GM12878 (cell line): Measurements from ENCODE around the gene TMUB2. TPM values are rescaled to one million over a fixed set of nuclear protein-coding genes. Genes with fewer than 3 reads are reported as not detected.

Experiments
- ATAC-seq: fragments of 200-7000 bp; cut with Tn5 transposase; 3 replicates; pipeline ENCODE4 v1.9.1; 2020; ENCODE audit warnings: mild to moderate bottlenecking, moderate library complexity
- BruUV-seq: library from RNA; stranded (reverse); fragments of 400-500 nt; replicated peaks from 2 replicates; lab custom pipeline; 2021; lab: Mats Ljungman, UMichigan
- CTCF ChIA-PET: fragments of 300-600 bp; sonication (Branson Sonifier 250); formaldehyde crosslinking; extraction: SDS; loops from one replicate; lab custom pipeline; 2021; ENCODE audit warnings: inconsistent platforms; lab: Yijun Ruan, JAX
- POLR2A ChIA-PET: fragments of 350-600 bp; formaldehyde crosslinking; extraction: SDS; loops from one replicate; lab custom pipeline; 2021; ENCODE audit warnings: inconsistent platforms; lab: Charles Lee
- RAD21 ChIA-PET: fragments of 300-600 bp; sonication (Branson Sonifier 250); formaldehyde crosslinking; loops from one replicate; lab custom pipeline; 2023; ENCODE audit warnings: antibody characterized with exemption; ENCODE audit not compliant: unreplicated experiment; lab: Charles Lee
- SMC1A ChIA-PET: fragments of 300-600 bp; sonication (Branson Sonifier 250); formaldehyde crosslinking; loops from one replicate; lab custom pipeline; 2023; ENCODE audit not compliant: unreplicated experiment, uncharacterized antibody; lab: Charles Lee
- DNase-seq: peaks from one replicate; pipeline ENCODE4 v3.0.0-alpha.2; 2011; ENCODE audit warnings: low read depth, low spot score
- FAIRE-seq: peaks from 3 replicates; lab custom pipeline; 2011; peaks lifted over from hg19 to GRCh38; lab: Jason Lieb, UNC
- H2AFZ ChIP-seq: 2 replicates; pipeline ENCODE4 v1.6.0; 2011; ENCODE audit warnings: low read depth, low read length, control low read depth; ENCODE audit not compliant: control insufficient read depth
- H3K27ac ChIP-seq: 2 replicates; pipeline ENCODE4 v1.5.1; 2011; ENCODE audit warnings: control low read depth; ENCODE audit not compliant: control insufficient read depth, insufficient read depth
- H3K27me3 ChIP-seq, 2 experiments: replicated peaks in 1 of 2; 2 replicates each; pipeline versions ENCODE4 v1.6.0 to v1.6.1; 2011; ENCODE audit warnings: low read length in 1 of 2; ENCODE audit not compliant: control insufficient read depth in 2 of 2, insufficient read depth in 2 of 2
- H3K36me3 ChIP-seq, 2 experiments: 2 replicates each; pipeline ENCODE4 v1.5.1; 2011; ENCODE audit warnings: low read length in 1 of 2; ENCODE audit not compliant: control insufficient read depth in 2 of 2, insufficient read depth in 2 of 2
- H3K4me1 ChIP-seq: 2 replicates; pipeline ENCODE4 v1.6.1; 2011; ENCODE audit warnings: mild to moderate bottlenecking, low read length, moderate library complexity, mixed read lengths; ENCODE audit not compliant: control insufficient read depth, insufficient read depth
- H3K4me2 ChIP-seq: 2 replicates; pipeline ENCODE4 v1.6.0; 2011; ENCODE audit warnings: control low read depth; ENCODE audit not compliant: control insufficient read depth, insufficient read depth
- H3K4me3 ChIP-seq: fragments of 200-600 bp; sonication (generic); 2 replicates; pipeline ENCODE4 v1.5.1; 2016
- H3K79me2 ChIP-seq: 2 replicates; pipeline ENCODE4 v1.6.0; 2011; ENCODE audit warnings: low read length; ENCODE audit not compliant: control insufficient read depth, insufficient read depth
- H3K9ac ChIP-seq: 2 replicates; pipeline ENCODE4 v1.8.0; 2011; ENCODE audit warnings: low read length, control low read depth, mixed read lengths; ENCODE audit not compliant: control insufficient read depth, insufficient read depth
- H3K9me3 ChIP-seq: replicated peaks from 3 replicates; pipeline ENCODE4 v1.5.1; 2011; ENCODE audit warnings: mild to moderate bottlenecking, low read length; ENCODE audit not compliant: control insufficient read depth, insufficient read depth
- H4K20me1 ChIP-seq: 2 replicates; pipeline ENCODE4 v1.6.0; 2011; ENCODE audit not compliant: control insufficient read depth, insufficient read depth
- BHLHE40 ChIP-seq, 2 experiments: fragments of 450-650 bp in 1 of 2; IDR thresholded peaks; 2 replicates each; pipeline ENCODE4 v1.6.1; 2011 to 2017; ENCODE audit warnings: low read depth in 2 of 2, borderline replicate concordance in 1 of 2, improper control_type of control experiment in 1 of 2, low read length in 1 of 2, mild to moderate bottlenecking in 1 of 2
- CTCF ChIP-seq, 3 experiments: IDR thresholded peaks in 2 of 3; conservative IDR thresholded peaks in 1 of 3; 2 replicates each; pipeline ENCODE4 v1.5.1; 2011; ENCODE audit warnings: low read depth in 3 of 3, low read length in 3 of 3, mild to moderate bottlenecking in 3 of 3, control low read depth in 2 of 3, moderate library complexity in 2 of 3, inconsistent platforms in 1 of 3, mixed read lengths in 1 of 3; ENCODE audit not compliant: control insufficient read depth in 2 of 3, insufficient read depth in 1 of 3; ENCODE audit errors: extremely low read depth in 1 of 3
- E2F4 ChIP-seq: IDR thresholded peaks from 2 replicates; pipeline ENCODE4 v1.6.1; 2012; ENCODE audit warnings: low read depth, low read length, improper control_type of control experiment
- LARP7 ChIP-seq: fragments of 450-650 bp; IDR thresholded peaks from 2 replicates; pipeline ENCODE4 v1.6.1; 2017; ENCODE audit warnings: mild to moderate bottlenecking
- POU2F2 ChIP-seq: IDR thresholded peaks from 3 replicates; pipeline ENCODE4 v1.6.1; 2011; ENCODE audit warnings: low read depth, mild to moderate bottlenecking, low read length, borderline replicate concordance
- SREBF1 ChIP-seq: IDR thresholded peaks from 2 replicates; pipeline ENCODE4 v1.6.1; 2012; ENCODE audit warnings: mild to moderate bottlenecking, low read length
- TAF1 ChIP-seq: IDR thresholded peaks from 2 replicates; pipeline ENCODE4 v1.6.1; 2011; ENCODE audit warnings: mild to moderate bottlenecking, low read depth, low read length, borderline replicate concordance
- TBL1XR1 ChIP-seq: IDR thresholded peaks from 2 replicates; pipeline ENCODE4 v1.6.1; 2012; ENCODE audit warnings: low read depth, low read length, improper control_type of control experiment
- WGBS: methylation state at CpG from one replicate; pipeline ENCODE4 v1.1.6; 2016; ENCODE audit warnings: low lambda C conversion rate; ENCODE audit not compliant: insufficient replicate concordance, insufficient coverage; ENCODE audit errors: missing lambda C conversion rate; 5-methylcytosine and 5-hydroxymethylcytosine counted together
- in situ Hi-C: fragments of 300-500 bp; cut with MboI; formaldehyde crosslinking; loops from 9 replicates; pipeline ENCODE4 v1.14.3; 2018; ENCODE audit warnings: mixed read lengths
- intact Hi-C: fragments of 100-400 bp; cut with micrococcal nuclease; formaldehyde crosslinking; loops from one replicate; pipeline ENCODE4 v1.14.2; 2022; ENCODE audit not compliant: unreplicated experiment
- polyA plus RNA-seq, 11 experiments: library from polyadenylated mRNA; depleted of rRNA in 4 of 11; unstranded in 6 of 11; stranded (reverse) in 5 of 11; fragments of >200 nt; fragmentation: Nextera tagmentation in 4 of 11; fragmentation: Illumina TruSeq in 1 of 11; extraction: Ambion mirVana in 4 of 11; extraction: Trizol in 1 of 11; gene quantifications; 1 replicate in 1 of 11; 2 replicates in 10 of 11; pipeline versions ENCODE4 v1.2.1 to v1.2.3, GENCODE V29; 2011 to 2016; ENCODE audit warnings: inconsistent platforms in 2 of 11, missing spikeins in 2 of 11, low read depth in 1 of 11
- total RNA-seq, 4 experiments: library from RNA; depleted of rRNA in 3 of 4; stranded (reverse); fragments of >200 nt in 3 of 4; fragmentation: Illumina TruSeq in 1 of 4; extraction: Trizol in 1 of 4; gene quantifications; 2 replicates each; pipeline versions ENCODE4 v1.2.1 to v1.2.3, GENCODE V29; 2013 to 2021
- TF ChIP-seq, protein P1 (sequence below): fragments of 150-350 bp; IDR thresholded peaks from 2 replicates; pipeline ENCODE4 v1.6.1; 2014; ENCODE audit warnings: mild to moderate bottlenecking, low read depth, low read length
- TF ChIP-seq, protein P2 (sequence below): fragments of 450-650 bp; IDR thresholded peaks from 2 replicates; pipeline ENCODE4 v1.6.1; 2017; ENCODE audit warnings: mild to moderate bottlenecking, moderate library complexity

TMUB2 gene
- total and polyA plus RNA-seq, 10 of the 15 experiments (the other 5 are each of a cell fraction or from before 2014, with no cell fraction given), result 4.3 to 34.0 (median 20.0) TPM

DNA sequence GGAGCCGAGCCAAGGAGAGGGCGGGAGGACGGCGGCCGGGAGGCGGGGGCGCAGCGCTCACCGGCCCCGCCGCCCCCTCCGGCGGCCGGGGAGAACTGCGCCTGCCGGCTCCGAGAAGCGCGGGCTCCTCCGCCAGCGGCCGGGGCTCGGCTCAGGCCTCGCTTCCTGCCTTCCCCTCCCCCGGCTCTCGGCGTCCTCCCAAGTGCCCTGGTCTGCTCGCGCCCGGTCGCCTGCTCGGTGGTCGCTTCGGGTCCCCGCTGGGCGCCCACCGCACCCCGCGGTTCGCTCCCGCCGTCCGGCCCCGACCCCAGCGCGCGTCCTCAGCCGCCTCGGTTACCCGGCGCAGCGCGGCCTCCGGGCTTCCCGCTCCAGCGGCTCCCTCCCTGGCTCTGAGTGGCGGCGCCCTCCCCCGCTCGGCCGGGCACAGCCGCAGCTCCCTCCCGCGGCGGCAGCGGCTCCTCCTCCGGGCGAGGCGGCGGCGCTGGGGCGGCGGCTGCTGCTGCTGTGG, 32.4 kb downstream of the TMUB2 start:
- Histone ChIP-seq H3K4me3 (peak overlapping the region; percentile 85), H3K9ac (peak overlapping the region; percentile 74), H2AFZ (no peak overlapping the region), H3K79me2 (peaks cover 71% of the 10 kb centered on the region), H3K36me3 (peaks cover 21 to 22% of the 10 kb centered on the region in 2 experiments), H3K9me3 (no peaks in the 10 kb centered on the region), H3K27ac (peak overlapping the region; percentile 91), H4K20me1 (no peaks in the 10 kb centered on the region), H3K4me1 (peaks cover 20% of the 10 kb centered on the region), H3K27me3 (no peaks in the 10 kb centered on the region), H3K4me2 (no peak overlapping the region)
- ATAC-seq, result peak; percentile 39
- no TSS peak for BruUV-seq
- CTCF ChIA-PET, result interaction anchor here (0.7 to 1.0 kb wide), 2 partner anchors 9 to 127 kb away, joined by 3 to 4 read pairs; no protein-coding TSS in a partner anchor
- no peak for FAIRE-seq
- in situ Hi-C loops, result loop anchor here (25.0 kb wide), 1 partner anchor 293 kb away; the partner anchor contains the start of gene GPATCH8
- POLR2A ChIA-PET, result interaction anchor here (0.6 to 1.9 kb wide), 5 partner anchors 9 to 812 kb away, joined by 3 to 6 read pairs (median 3); partner anchors contain the start of genes GRN and TMUB2
- intact Hi-C loops, result loop anchor here (2.0 to 10.0 kb wide), 2 partner anchors 130 to 286 kb away; partner anchors contain the start of gene GPATCH8
- no peak for DNase-seq
- SMC1A ChIA-PET, result no interaction called here
- WGBS, result 1% methylated on average over 32 of the region's 73 CpGs
- RAD21 ChIA-PET, result interaction anchor here (0.6 to 2.4 kb wide), 4 partner anchors 9 to 489 kb away, joined by 3 to 14 read pairs (median 6); partner anchors contain the start of gene DBF4B
- TF ChIP-seq BHLHE40 (IDR thresholded peaks at IDR 0.05; ENCODE audit: borderline replicate concordance in 1 of 2, low read depth in 2 of 2, low read length in 1 of 2) (peak in 1 of 2 experiments; percentile 32; a peak in 1 of 4 replicates), E2F4 (no peak), CTCF (IDR thresholded peaks at IDR 0.05 in 2 of 3, conservative IDR thresholded peaks at IDR 0.05 in 1 of 3; ENCODE audit: control insufficient read depth in 2 of 3, extremely low read depth in 1 of 3, insufficient read depth in 1 of 3, low read depth in 3 of 3, low read length in 3 of 3) (peak; percentile 40 to 49 (median 46); a peak in 5 of 6 replicates), TBL1XR1 (no peak), LARP7 (peak; percentile 99), TAF1 (peak; percentile 75; the same call in 1 of the 2 replicates), SREBF1 (no peak), POU2F2 (0 out of 3 replicates have a peak, but pooled peaks have one; percentile 19)
- TF ChIP-seq, protein P1, sequence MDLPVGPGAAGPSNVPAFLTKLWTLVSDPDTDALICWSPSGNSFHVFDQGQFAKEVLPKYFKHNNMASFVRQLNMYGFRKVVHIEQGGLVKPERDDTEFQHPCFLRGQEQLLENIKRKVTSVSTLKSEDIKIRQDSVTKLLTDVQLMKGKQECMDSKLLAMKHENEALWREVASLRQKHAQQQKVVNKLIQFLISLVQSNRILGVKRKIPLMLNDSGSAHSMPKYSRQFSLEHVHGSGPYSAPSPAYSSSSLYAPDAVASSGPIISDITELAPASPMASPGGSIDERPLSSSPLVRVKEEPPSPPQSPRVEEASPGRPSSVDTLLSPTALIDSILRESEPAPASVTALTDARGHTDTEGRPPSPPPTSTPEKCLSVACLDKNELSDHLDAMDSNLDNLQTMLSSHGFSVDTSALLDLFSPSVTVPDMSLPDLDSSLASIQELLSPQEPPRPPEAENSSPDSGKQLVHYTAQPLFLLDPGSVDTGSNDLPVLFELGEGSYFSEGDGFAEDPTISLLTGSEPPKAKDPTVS, result no peak
- TF ChIP-seq, protein P2, sequence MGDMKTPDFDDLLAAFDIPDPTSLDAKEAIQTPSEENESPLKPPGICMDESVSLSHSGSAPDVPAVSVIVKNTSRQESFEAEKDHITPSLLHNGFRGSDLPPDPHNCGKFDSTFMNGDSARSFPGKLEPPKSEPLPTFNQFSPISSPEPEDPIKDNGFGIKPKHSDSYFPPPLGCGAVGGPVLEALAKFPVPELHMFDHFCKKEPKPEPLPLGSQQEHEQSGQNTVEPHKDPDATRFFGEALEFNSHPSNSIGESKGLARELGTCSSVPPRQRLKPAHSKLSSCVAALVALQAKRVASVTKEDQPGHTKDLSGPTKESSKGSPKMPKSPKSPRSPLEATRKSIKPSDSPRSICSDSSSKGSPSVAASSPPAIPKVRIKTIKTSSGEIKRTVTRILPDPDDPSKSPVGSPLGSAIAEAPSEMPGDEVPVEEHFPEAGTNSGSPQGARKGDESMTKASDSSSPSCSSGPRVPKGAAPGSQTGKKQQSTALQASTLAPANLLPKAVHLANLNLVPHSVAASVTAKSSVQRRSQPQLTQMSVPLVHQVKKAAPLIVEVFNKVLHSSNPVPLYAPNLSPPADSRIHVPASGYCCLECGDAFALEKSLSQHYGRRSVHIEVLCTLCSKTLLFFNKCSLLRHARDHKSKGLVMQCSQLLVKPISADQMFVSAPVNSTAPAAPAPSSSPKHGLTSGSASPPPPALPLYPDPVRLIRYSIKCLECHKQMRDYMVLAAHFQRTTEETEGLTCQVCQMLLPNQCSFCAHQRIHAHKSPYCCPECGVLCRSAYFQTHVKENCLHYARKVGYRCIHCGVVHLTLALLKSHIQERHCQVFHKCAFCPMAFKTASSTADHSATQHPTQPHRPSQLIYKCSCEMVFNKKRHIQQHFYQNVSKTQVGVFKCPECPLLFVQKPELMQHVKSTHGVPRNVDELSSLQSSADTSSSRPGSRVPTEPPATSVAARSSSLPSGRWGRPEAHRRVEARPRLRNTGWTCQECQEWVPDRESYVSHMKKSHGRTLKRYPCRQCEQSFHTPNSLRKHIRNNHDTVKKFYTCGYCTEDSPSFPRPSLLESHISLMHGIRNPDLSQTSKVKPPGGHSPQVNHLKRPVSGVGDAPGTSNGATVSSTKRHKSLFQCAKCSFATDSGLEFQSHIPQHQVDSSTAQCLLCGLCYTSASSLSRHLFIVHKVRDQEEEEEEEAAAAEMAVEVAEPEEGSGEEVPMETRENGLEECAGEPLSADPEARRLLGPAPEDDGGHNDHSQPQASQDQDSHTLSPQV, result peak; percentile 37; the same call in 1 of the 2 replicates
